Left colon (tissue), 2 donors: ENCODE measurements around the gene ARHGEF19. TPM values are rescaled to one million over a fixed set of nuclear protein-coding genes. Genes with fewer than 3 reads are reported as not detected.
"Not testable (repeated sequence)": the region's sequence is repeated elsewhere in the genome, so short reads cannot be mapped to it uniquely, and the experiment has no call there.

Source experiments
- ATAC-seq: fragments of 200-7000 bp; cut with Tn5 transposase; one replicate; pipeline ENCODE4 v1.9.1; 2020; ENCODE audit warnings: mild to moderate bottlenecking, moderate library complexity
- DNase-seq, 2 donors: peaks; one replicate each; pipeline ENCODE4 v3.0.0-alpha.2; 2020
- intact Hi-C, 2 donors: fragments of 100-400 bp; cut with DNase I in 1 of 2; cut with micrococcal nuclease in 1 of 2; formaldehyde crosslinking; loops; one replicate each; pipeline versions ENCODE4 v1.11.2 to v1.14.0; 2022; cut with DNase I, micrococcal nuclease
- total RNA-seq, 2 donors: library from RNA; stranded (reverse); fragmentation: NEBNext Ultra II Directional; extraction: Animal tissue kit (Norgen Biotek cat#: 25700); gene quantifications; one replicate each; pipeline ENCODE4 v1.2.1, GENCODE V29; 2021
- donor health status: DM: no; HTN: no; CAD: no.
- donor health status: DM: yes; HTN: yes; CAD: no.

ARHGEF19 gene
- total RNA-seq, 2 donors from 2014 or later, result 8.0 to 10.6 TPM

GRCh38 chr1:16246239-16246638, 33.8 kb upstream of the ARHGEF19 start:
- not testable (repeated sequence) for ATAC-seq, DNase-seq
- intact Hi-C loops, result loop anchor here in 1 of 2 donors (10.0 kb wide), 1 partner anchor 109 kb away; the partner anchor contains the start of gene FBXO42

DNA sequence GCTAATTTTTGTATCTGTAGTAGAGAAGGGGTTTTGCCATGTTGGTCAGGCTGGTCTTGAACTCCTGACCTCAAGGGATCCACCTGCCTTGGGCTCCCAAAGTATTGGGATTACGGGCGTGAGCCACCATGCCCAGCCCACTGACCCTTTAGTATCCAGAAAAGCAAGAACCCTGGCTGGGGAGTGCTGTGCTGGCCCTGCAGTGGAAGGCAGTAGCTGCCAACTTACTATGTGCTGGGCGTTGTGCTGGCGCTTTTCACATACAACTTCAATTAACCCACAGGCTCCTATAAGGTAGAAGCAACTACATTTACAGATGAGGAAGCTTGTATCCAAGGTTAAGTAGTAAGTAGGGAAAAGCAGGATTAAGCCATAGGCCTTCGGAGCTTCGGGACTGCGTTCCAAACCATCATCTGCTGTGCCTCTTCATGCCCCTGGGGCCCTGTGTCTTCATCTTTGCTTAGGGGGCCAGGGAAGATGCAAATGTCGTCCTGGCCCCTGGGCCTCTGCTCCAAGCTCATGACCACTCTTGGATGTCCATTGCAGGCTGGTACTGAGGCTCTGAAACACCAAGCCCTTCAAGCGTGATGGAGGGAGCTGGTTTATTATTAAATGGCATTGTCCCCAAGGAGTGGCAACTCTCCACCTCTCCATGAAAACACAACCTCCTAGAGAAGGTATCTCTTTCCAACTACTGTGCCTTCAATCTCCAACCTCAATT, 33.2 kb upstream of the ARHGEF19 start:
- no peak for DNase-seq
- intact Hi-C loops, result loop anchor here in 1 of 2 donors (10.0 kb wide), 1 partner anchor 109 kb away; the partner anchor contains the start of gene FBXO42
- ATAC-seq, result no peak

DNA sequence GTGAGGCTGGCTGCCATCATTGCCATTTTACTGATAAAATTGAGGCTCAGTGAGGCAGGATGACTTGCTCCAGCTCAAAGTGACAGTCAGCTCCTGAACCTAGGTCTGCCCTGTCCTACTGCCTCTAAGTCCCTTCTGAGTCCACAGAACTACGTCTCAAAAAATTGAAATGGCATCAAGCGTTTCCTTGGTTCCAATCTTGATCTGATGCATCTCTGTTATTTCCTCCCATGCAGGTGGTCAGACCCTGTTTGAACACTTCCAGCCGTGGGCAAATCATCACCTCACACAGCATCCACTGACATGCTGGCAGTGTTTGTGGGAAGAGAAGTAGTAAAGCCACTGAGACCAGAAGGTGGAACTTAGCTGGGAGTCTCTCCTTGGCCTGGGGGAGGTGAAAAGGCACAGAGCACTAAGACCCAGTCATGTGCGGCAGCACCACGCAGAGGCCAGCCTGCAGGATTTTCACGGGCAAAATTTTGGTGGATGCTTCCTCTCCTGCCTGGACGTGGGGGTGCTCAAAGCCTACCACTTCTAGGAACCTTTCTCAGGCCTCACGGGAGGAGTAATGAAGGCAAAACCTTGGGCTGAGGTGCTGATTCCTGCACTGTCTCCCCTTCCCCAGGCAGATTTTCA, 32.3 kb upstream of the ARHGEF19 start:
- no peak for ATAC-seq
- no peak for DNase-seq
- intact Hi-C loops, result loop anchor here in 1 of 2 donors (5.0 to 10.0 kb wide), 2 partner anchors 110 to 162 kb away; partner anchors contain the start of gene FBXO42

- peak; percentile 69 for ATAC-seq
- DNase-seq, result peak; percentile 66 to 84
- intact Hi-C loops, result loop anchor here in 1 of 2 donors (5.0 to 10.0 kb wide), 2 partner anchors 111 to 162 kb away; partner anchors contain the start of gene FBXO42
These were observed 31.6 kb upstream of the ARHGEF19 start for GRCh38 chr1:16243936-16244649.

GRCh38 chr1:16243215-16243610, 30.8 kb upstream of the ARHGEF19 start:
- intact Hi-C loops, result loop anchor here in 1 of 2 donors (5.0 to 10.0 kb wide), 2 partner anchors 112 to 161 kb away; partner anchors contain the start of gene FBXO42
- DNase-seq, result no peak
- ATAC-seq, result no peak

DNA sequence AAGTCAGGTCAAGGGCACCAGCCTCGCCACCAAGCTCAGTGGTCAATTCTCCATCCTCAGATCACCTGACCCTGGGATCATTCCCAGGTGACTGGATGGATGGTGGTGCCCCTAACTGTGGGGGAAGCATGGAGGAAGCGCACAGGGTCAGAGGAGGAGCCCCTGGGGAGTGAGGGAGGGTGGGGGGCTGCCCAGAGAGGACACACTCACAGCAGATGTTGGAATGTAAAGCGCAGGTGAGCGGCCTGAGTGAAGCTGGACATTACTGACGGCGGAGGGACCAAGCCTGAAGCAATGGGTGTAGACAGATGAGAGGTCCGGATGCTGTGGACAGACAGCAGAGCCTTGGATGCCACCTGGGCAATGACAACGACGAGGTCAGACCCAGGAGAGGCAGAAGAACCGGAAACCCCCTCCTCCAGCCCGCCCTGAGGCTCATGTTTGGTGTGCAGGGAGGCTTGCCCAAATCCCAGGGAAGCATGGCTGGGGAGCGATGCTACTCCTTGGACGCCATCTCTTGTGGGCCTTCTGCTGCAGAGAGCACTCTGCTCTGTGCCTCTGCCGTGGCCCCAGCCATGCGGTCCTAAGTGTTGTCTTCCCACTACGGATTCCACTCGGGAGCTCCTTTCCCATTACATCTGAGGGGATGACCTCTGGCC, 30.2 kb upstream of the ARHGEF19 start:
- no peak for ATAC-seq
- no peak for DNase-seq
- intact Hi-C loops, result loop anchor here in 1 of 2 donors (5.0 to 10.0 kb wide), 2 partner anchors 112 to 160 kb away; partner anchors contain the start of gene FBXO42

DNA sequence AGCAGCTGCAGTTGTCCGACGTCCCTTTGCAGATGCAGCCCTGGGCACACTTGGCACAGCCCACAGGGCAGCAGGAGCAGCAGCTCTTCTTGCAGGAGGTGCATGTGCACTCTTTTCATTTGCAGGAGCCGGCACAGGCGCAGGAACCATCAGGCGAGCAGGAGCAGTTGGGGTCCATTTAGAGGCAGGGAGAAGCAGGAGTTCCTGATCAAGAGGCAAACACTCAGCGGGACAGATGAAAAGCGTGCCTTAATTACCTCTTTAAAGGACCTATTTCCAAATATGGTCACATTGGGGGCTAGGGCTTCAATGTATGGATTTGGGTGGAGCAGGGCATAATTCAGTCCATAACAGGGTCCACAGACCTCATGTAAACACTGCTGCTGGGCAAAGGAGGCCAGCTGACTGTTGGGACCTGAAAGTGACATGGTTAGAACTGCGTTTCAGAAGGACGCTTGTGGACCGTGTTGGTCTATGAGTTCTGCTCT, 28.8 kb upstream of the ARHGEF19 start:
- DNase-seq (no peak), ATAC-seq (no peak)
- intact Hi-C loops, result loop anchor here in 1 of 2 donors (5.0 to 10.0 kb wide), 2 partner anchors 114 to 159 kb away; partner anchors contain the start of gene FBXO42

- intact Hi-C loops, result loop anchor here in 1 of 2 donors (5.0 to 10.0 kb wide), 2 partner anchors 115 to 158 kb away; partner anchors contain the start of gene FBXO42
- ATAC-seq (no peak), DNase-seq (no peak)
These were observed 27.6 kb upstream of the ARHGEF19 start for GRCh38 chr1:16239972-16240491.

- DNase-seq (no peak), ATAC-seq (no peak)
- intact Hi-C loops, result no loop called here
These were observed 24.9 kb upstream of the ARHGEF19 start for GRCh38 chr1:16237343-16237830.

DNA sequence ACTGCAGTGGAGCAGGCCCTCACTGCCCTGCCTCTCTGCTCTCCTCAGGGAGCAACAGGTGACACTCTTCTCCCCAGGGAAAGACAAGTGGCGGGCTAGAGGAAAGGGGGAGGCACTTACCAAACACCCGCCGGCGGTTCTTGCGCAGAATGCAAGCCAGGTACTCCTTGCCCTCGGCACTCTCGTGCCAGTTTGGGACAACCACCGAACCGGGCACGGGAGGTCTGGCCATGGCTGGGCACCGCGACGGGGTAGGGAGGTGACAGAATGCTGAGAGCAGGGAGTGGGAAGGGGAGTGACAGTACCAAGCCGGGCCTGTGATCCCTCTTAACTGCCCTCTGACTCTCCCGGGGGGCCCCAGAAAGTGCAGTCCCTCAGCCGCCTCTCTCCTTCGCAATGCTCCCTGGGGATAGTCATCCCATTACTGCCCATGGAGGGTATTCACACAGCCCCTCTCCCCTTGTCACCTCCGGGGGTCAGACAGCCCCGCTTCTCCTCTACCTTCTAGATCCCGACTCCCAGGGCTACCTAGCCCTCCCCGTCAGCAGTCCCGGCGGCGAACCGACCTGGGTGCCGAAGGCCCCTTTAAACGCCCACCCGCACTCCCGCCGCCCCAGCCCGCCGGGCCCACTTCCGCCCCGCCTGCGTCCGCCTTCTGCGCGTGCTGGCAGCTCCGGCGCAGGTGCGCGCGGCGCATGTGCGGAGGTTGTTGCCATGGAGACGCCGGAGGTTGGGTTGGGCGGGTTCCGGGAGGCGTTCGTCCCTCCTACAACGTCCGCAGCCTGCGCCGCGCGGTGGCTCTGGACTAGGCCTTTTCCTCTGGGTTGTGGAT, 24.3 kb upstream of the ARHGEF19 start, which contains the start of gene CPLANE2:
CPLANE2 (minus strand) TSS at position 673 of the 832 bp plus-strand sequence; CDS start at position 232, 441 bp downstream.
- intact Hi-C loops, result no loop called here
- ATAC-seq (peak; percentile 96), DNase-seq (peak; percentile 96 to 98)

- DNase-seq (peak; percentile 62 to 63), ATAC-seq (peak; percentile 71)
- intact Hi-C loops, result no loop called here
These were observed 23.6 kb upstream of the ARHGEF19 start for GRCh38 chr1:16235944-16236510.

- ATAC-seq (no peak), DNase-seq (no peak)
- intact Hi-C loops, result no loop called here
These were observed 22.9 kb upstream of the ARHGEF19 start for GRCh38 chr1:16235347-16235746.

DNA sequence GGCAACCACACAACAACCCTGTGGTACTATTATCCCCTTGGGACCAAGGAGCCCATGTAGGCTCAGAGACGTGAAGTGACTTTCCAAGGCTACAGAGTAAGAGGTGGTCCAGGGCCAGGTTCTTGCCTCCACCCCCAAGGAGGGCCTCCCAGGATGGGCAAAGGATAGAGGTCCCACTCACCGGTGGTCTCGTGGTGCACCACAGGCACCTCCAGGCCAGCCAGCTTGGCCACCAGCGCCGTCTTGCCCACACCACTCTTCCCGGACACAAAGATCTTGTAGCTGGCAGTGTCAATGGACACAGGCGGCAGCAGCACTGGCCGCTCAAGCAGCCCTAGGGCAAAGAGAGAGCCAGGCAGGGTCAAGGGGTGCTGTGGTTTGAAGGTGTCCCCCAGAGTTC, 21.0 kb upstream of the ARHGEF19 start:
- ATAC-seq, result no peak
- intact Hi-C loops, result no loop called here

DNA sequence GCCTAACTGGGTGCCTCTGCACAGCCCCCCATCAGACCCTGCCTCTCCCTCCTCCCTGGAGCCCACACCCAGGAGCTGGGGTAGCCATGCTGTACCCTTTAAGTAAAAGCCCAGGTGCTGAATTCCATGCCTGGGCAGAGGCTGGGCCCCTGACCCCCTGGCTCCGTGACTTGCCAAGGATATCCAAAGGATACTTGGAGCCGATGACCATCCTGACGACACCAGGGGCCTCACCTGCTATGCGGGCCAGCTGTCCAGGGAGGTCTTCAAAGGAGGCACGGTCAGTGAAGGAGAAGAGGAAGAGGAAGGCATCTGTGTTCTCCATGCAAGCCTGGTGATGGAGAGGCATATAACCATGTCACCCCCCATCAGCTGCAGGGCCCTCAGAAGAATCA, 19.9 kb upstream of the ARHGEF19 start:
- intact Hi-C loops, result no loop called here
- DNase-seq, result no peak
- ATAC-seq, result no peak

More for the DNA sequence above, 21.0 kb upstream of the ARHGEF19 start:
- peak in 1 of 2 donors; percentile 2 for DNase-seq

DNA sequence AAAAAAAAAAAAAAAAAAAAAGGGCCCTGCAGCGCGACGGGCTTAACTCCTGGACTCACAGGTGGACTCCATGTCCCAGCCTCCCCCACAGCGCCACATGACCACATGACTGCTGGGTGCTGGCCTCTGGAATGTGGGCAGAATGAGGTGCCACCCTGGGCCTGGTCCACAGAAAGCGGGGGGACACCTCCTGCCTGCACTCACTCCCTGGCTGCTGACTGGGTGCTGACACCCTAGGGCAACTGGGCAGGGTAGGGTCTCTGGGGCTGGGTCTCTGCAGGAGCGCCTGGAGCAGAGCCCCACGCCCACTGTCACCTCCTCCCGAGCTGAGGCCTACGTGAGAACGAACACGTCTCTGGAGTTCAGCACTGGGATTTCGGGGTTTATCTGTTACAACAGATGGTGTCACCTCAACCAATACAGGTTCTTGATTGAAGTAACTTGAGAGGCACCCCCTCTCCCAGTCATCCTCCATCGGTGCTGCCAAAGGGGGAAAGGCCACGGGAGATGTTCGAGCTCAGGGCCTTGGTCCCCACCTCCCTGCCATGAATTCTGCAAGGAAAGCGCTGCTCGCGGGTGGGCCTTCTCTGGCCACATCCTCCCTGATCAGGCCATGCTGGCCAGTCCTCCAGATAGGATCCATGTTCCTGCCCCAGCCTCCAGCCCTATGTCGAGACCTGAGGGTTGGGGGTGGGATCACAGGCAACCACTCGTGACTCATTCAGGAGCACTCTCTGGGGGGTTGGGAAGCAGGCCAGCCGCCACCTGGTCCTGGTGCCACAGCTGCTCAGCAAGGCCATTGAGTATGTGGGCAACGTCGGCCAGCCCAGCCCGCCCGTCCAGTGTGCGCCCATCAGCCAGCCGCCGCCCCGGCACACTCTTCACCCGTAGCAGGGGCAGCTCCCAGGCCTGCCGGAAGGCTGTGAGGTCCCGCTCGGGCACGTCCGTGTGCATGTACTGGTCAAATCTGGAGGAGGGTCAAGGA, 19.2 kb upstream of the ARHGEF19 start:
- DNase-seq (no peak), ATAC-seq (no peak)
- intact Hi-C loops, result no loop called here

GRCh38 chr1:16230744-16231143, 18.3 kb upstream of the ARHGEF19 start:
- ATAC-seq (no peak), DNase-seq (no peak)
- intact Hi-C loops, result no loop called here
